ENCODE measurements around the gene CRIP1.

Gene CRIP1

GRCh38 chr14:105447651-105448640 is 38.7 kb upstream of the CRIP1 start:
- no peaks in the 10 kb centered on the region for H3K9me3 ChIP-seq (replicated peaks; ENCODE audit: insufficient read depth, low read length)
- H3F3A ChIP-seq (ENCODE audit: insufficient read depth, low read length), result no peaks in the 10 kb centered on the region
- no peaks in the 10 kb centered on the region for H3K36me3 ChIP-seq (replicated peaks; ENCODE audit: insufficient read depth, low read length)
- H3K9ac ChIP-seq (ENCODE audit: low read length), result no peak overlapping the region
- H3K27ac ChIP-seq (ENCODE audit: low read length), result no peak overlapping the region
- H3K4me2 ChIP-seq (ENCODE audit: low read depth, low read length), result no peak overlapping the region
- no peaks in the 10 kb centered on the region for H3K4me1 ChIP-seq (ENCODE audit: low read length)
- no peak overlapping the region for H2AFZ ChIP-seq (ENCODE audit: low read length)
- no peaks in the 10 kb centered on the region for H3K79me2 ChIP-seq (ENCODE audit: low read length)
- no peaks in the 10 kb centered on the region for H4K20me1 ChIP-seq (ENCODE audit: insufficient read depth, low read length)
- TF ChIP-seq EZH2phosphoT487 (IDR thresholded peaks at IDR 0.05; ENCODE audit: low read length), result no peak
- no peak for TF ChIP-seq CTCF (IDR thresholded peaks at IDR 0.05; ENCODE audit: low read length)
- TF ChIP-seq EZH2 (optimal IDR thresholded peaks at IDR 0.05; ENCODE audit: low read depth, low read length), result no peak
- H3K9me2 ChIP-seq (replicated peaks; ENCODE audit: insufficient read depth, low read length), result no peaks in the 10 kb centered on the region
- no peaks in the 10 kb centered on the region for H3K27me3 ChIP-seq (replicated peaks; ENCODE audit: insufficient read depth, low read length)
- DNase-seq, result no peak
- H3K4me3 ChIP-seq (ENCODE audit: low read length), result no peak overlapping the region

- no peak overlapping the region for H2AFZ ChIP-seq (ENCODE audit: low read length)
- DNase-seq, result no peak
- no peak overlapping the region for H3K4me2 ChIP-seq (ENCODE audit: low read depth, low read length)
- no peaks in the 10 kb centered on the region for H3K27me3 ChIP-seq (replicated peaks; ENCODE audit: insufficient read depth, low read length)
- H3K9ac ChIP-seq (ENCODE audit: low read length), result no peak overlapping the region
- H3K9me2 ChIP-seq (replicated peaks; ENCODE audit: insufficient read depth, low read length), result no peaks in the 10 kb centered on the region
- H3K36me3 ChIP-seq (replicated peaks; ENCODE audit: insufficient read depth, low read length), result no peaks in the 10 kb centered on the region
- H4K20me1 ChIP-seq (ENCODE audit: insufficient read depth, low read length), result no peaks in the 10 kb centered on the region
- H3K27ac ChIP-seq (ENCODE audit: low read length), result no peak overlapping the region
- no peaks in the 10 kb centered on the region for H3F3A ChIP-seq (ENCODE audit: insufficient read depth, low read length)
- TF ChIP-seq EZH2 (optimal IDR thresholded peaks at IDR 0.05; ENCODE audit: low read depth, low read length) (no peak), CTCF (IDR thresholded peaks at IDR 0.05; ENCODE audit: low read length) (peak; percentile 43)
- no peaks in the 10 kb centered on the region for H3K79me2 ChIP-seq (ENCODE audit: low read length)
- H3K9me3 ChIP-seq (replicated peaks; ENCODE audit: insufficient read depth, low read length), result no peaks in the 10 kb centered on the region
- no peaks in the 10 kb centered on the region for H3K4me1 ChIP-seq (ENCODE audit: low read length)
- no peak overlapping the region for H3K4me3 ChIP-seq (ENCODE audit: low read length)
These were observed 38.0 kb upstream of the CRIP1 start for GRCh38 chr14:105448706-105449111.

- TF ChIP-seq EZH2phosphoT487 (IDR thresholded peaks at IDR 0.05; ENCODE audit: low read length), result no peak
- TF ChIP-seq EZH2 (optimal IDR thresholded peaks at IDR 0.05; ENCODE audit: low read depth, low read length), result no peak
- TF ChIP-seq CTCF (IDR thresholded peaks at IDR 0.05; ENCODE audit: low read length), result no peak
- no peaks in the 10 kb centered on the region for H3K27me3 ChIP-seq (replicated peaks; ENCODE audit: insufficient read depth, low read length)
- H3K9me2 ChIP-seq (replicated peaks; ENCODE audit: insufficient read depth, low read length), result no peaks in the 10 kb centered on the region
- H3K27ac ChIP-seq (ENCODE audit: low read length), result no peak overlapping the region
- H3K9ac ChIP-seq (ENCODE audit: low read length), result no peak overlapping the region
- no peaks in the 10 kb centered on the region for H3K79me2 ChIP-seq (ENCODE audit: low read length)
- no peak overlapping the region for H3K4me2 ChIP-seq (ENCODE audit: low read depth, low read length)
- no peaks in the 10 kb centered on the region for H4K20me1 ChIP-seq (ENCODE audit: insufficient read depth, low read length)
- no peaks in the 10 kb centered on the region for H3K9me3 ChIP-seq (replicated peaks; ENCODE audit: insufficient read depth, low read length)
- H2AFZ ChIP-seq (ENCODE audit: low read length), result no peak overlapping the region
- H3K36me3 ChIP-seq (replicated peaks; ENCODE audit: insufficient read depth, low read length), result no peaks in the 10 kb centered on the region
- no peak overlapping the region for H3K4me3 ChIP-seq (ENCODE audit: low read length)
- H3F3A ChIP-seq (ENCODE audit: insufficient read depth, low read length), result no peaks in the 10 kb centered on the region
- no peaks in the 10 kb centered on the region for H3K4me1 ChIP-seq (ENCODE audit: low read length)
- no peak for DNase-seq
These were observed 37.2 kb upstream of the CRIP1 start for GRCh38 chr14:105449276-105450122.

Data from MM.1S (cell line).